Osteocyte (in vitro differentiated cells): ENCODE results near the gene NFATC4. TPM values are rescaled to one million over a fixed set of nuclear protein-coding genes. Genes with fewer than 3 reads are reported as not detected.
A peak's percentile ranks its signal among the peaks of the same experiment; 100 is the strongest.
"Not testable (repeated sequence)": the region's sequence is repeated elsewhere in the genome, so short reads cannot be mapped to it uniquely, and the experiment has no call there.

Source experiments
- DNase-seq: peaks from one replicate; pipeline ENCODE4 v3.0.0; 2021; ENCODE audit warnings: mixed read lengths; ENCODE audit not compliant: unreplicated experiment; ENCODE audit errors: extremely low spot score
- H3K27ac Mint-ChIP-seq: one replicate; pipeline ENCODE4 v1.8.0; 2021; ENCODE audit warnings: mild to moderate bottlenecking, mixed read lengths; ENCODE audit not compliant: unreplicated experiment
- H3K27me3 Mint-ChIP-seq: one replicate; pipeline ENCODE4 v1.8.0; 2021; ENCODE audit warnings: mixed read lengths; ENCODE audit not compliant: unreplicated experiment
- H3K36me3 Mint-ChIP-seq: one replicate; pipeline ENCODE4 v1.8.0; 2021; ENCODE audit warnings: mixed read lengths; ENCODE audit not compliant: unreplicated experiment
- H3K4me1 Mint-ChIP-seq: one replicate; pipeline ENCODE4 v1.8.0; 2021; ENCODE audit warnings: mixed read lengths; ENCODE audit not compliant: unreplicated experiment
- H3K4me3 Mint-ChIP-seq: one replicate; pipeline ENCODE4 v1.8.0; 2021; ENCODE audit warnings: mild to moderate bottlenecking, moderate library complexity, mixed read lengths; ENCODE audit not compliant: unreplicated experiment
- H3K9me3 Mint-ChIP-seq: one replicate; pipeline ENCODE4 v1.8.0; 2021; ENCODE audit warnings: mixed read lengths; ENCODE audit not compliant: unreplicated experiment
- CTCF ChIP-seq: fragments of 200-600 bp; sonication (generic); IDR thresholded peaks from 2 replicates; pipeline ENCODE4 v1.5.0; 2021; ENCODE audit warnings: antibody characterized with exemption, mild to moderate bottlenecking, moderate library complexity
- total RNA-seq: library from RNA; stranded (reverse); gene quantifications from 2 replicates; pipeline ENCODE4 v1.2.1, GENCODE V29; 2021

The NFATC4 gene
- total RNA-seq, 1 donor from 2014 or later = 223 TPM

GRCh38 chr14:24381363-24382063 lies 13.5 kb downstream of the NFATC4 start:
- H3K27ac Mint-ChIP-seq = peak overlapping the region; percentile 3
- peaks cover 8% of the 10 kb centered on the region for H3K4me1 Mint-ChIP-seq
- no peak for DNase-seq
- H3K9me3 Mint-ChIP-seq = no peaks in the 10 kb centered on the region
- peaks cover 10% of the 10 kb centered on the region for H3K27me3 Mint-ChIP-seq
- no peak for TF ChIP-seq CTCF
- peaks cover 8% of the 10 kb centered on the region for H3K36me3 Mint-ChIP-seq
- no peak overlapping the region for H3K4me3 Mint-ChIP-seq

- DNase-seq = no peak
- H3K27me3 Mint-ChIP-seq = peaks cover 14% of the 10 kb centered on the region
- H3K4me3 Mint-ChIP-seq = no peak overlapping the region
- TF ChIP-seq CTCF = no peak
- H3K27ac Mint-ChIP-seq = no peak overlapping the region
- no peaks in the 10 kb centered on the region for H3K9me3 Mint-ChIP-seq
- H3K4me1 Mint-ChIP-seq = peaks cover 8% of the 10 kb centered on the region
- peaks cover 5% of the 10 kb centered on the region for H3K36me3 Mint-ChIP-seq
Observed at GRCh38 chr14:24382064-24382371, 14.0 kb downstream of the NFATC4 start.

GRCh38 chr14:24384169-24384568 lies 16.2 kb downstream of the NFATC4 start:
- Mint-ChIP-seq H3K27ac (no peak overlapping the region), H3K9me3 (no peaks in the 10 kb centered on the region), H3K4me3 (no peak overlapping the region), H3K27me3 (peaks cover 26% of the 10 kb centered on the region), H3K4me1 (peaks cover 8% of the 10 kb centered on the region), H3K36me3 (no peaks in the 10 kb centered on the region)
- no peak for TF ChIP-seq CTCF
- DNase-seq = no peak

GRCh38 chr14:24385524-24385923 lies 17.5 kb downstream of the NFATC4 start:
- H3K4me1 Mint-ChIP-seq = peaks cover 11% of the 10 kb centered on the region
- H3K27ac Mint-ChIP-seq = no peak overlapping the region
- DNase-seq = no peak
- no peak for TF ChIP-seq CTCF
- no peak overlapping the region for H3K4me3 Mint-ChIP-seq
- peaks cover 26% of the 10 kb centered on the region for H3K27me3 Mint-ChIP-seq
- H3K9me3 Mint-ChIP-seq = no peaks in the 10 kb centered on the region
- no peaks in the 10 kb centered on the region for H3K36me3 Mint-ChIP-seq

- Mint-ChIP-seq H3K27me3 (peaks cover 26% of the 10 kb centered on the region), H3K36me3 (no peaks in the 10 kb centered on the region), H3K27ac (no peak overlapping the region)
Observed at GRCh38 chr14:24387009-24387345, 19.0 kb downstream of the NFATC4 start.

GRCh38 chr14:24387579-24387978 lies 19.6 kb downstream of the NFATC4 start:
- peaks cover 26% of the 10 kb centered on the region for H3K27me3 Mint-ChIP-seq

More at GRCh38 chr14:24387009-24387345, 19.0 kb downstream of the NFATC4 start:
- H3K4me3 Mint-ChIP-seq = no peak overlapping the region
- no peak for TF ChIP-seq CTCF
- no peak for DNase-seq
- no peaks in the 10 kb centered on the region for H3K9me3 Mint-ChIP-seq
- H3K4me1 Mint-ChIP-seq = peaks cover 12% of the 10 kb centered on the region

More at GRCh38 chr14:24387579-24387978, 19.6 kb downstream of the NFATC4 start:
- H3K9me3 Mint-ChIP-seq, DNase-seq, H3K4me3 Mint-ChIP-seq, H3K36me3 Mint-ChIP-seq, H3K27ac Mint-ChIP-seq: not testable (repeated sequence)
- H3K4me1 Mint-ChIP-seq = peaks cover 15% of the 10 kb centered on the region
